Fibroblast of the conjunctiva (primary cell): ENCODE results near the gene ZCCHC9.
A peak's percentile ranks its signal among the peaks of the same experiment; 100 is the strongest.
"Not testable (repeated sequence)": the region's sequence is repeated elsewhere in the genome, so short reads cannot be mapped to it uniquely, and the experiment has no call there.

Source experiments
- DNase-seq: peaks from one replicate; pipeline ENCODE4 v3.0.0-alpha.2; 2010; ENCODE audit warnings: low read depth

The ZCCHC9 gene

DNA sequence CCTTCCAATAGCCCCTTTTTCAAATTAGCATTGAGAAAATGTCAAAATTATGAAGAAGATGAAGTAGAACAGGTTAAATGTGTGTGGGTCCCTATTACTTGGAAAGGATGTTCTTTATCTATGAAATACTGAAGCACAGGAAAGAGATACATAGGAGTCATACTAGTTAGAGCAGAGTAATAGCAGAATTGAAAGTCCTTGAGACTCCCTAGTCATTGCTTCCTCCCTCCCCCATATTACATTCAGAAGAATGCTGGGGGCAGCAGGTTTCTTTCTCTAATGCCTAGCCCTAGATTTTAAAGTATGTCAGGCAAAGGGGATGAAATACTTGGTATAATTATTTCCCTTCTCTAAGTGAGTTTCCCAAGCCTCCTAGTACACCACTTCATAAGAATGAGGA lies 4.4 kb downstream of the ZCCHC9 start:
- no peak for DNase-seq

DNA sequence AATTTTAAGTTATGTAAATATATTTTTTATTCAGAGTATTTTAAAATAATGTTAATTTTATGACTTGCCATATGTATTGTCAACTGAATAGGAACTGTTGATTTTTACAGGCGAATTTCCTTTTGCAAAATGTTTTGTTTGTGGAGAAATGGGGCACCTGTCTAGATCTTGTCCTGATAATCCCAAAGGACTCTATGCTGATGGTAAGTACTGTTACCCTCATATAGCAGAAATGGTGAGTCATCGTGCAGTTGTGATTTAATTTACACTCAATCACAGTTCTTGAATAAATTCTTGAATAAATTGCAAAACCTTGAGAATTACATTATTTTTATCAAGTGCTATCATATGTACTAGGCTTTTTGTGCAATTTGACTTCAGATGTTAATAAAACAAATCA lies 7.4 kb downstream of the ZCCHC9 start:
- DNase-seq: no peak

DNA sequence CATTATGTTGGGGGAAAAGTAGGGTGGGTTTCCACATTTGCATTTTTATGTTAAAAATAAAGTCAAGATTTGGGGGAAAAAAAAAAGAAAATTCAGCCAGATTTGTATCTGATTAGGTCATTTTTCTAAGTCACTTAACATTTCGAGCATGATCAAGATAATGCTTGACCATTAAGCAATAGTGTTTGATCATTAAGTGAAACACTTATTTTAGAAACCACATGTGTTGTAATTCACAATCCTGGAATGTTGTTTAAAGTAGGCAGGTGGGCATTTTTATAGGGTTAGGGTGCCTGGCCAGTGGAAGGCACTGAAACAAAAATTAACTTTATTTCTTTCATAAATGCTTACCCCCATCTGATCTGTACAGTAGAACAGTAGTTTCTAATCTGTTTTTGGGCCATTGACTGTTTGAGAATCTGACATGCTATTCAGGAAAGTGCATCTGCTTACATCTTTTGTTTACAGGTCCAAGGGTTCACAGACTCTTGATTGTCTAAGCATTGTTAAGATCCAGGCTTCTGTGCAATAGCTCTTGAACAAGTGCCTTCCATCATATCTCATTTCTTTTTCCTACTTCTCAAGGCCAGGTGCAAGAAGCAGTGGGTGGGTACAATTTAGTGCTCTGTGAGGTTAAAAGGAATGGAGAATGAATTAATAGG lies 9.1 kb downstream of the ZCCHC9 start:
- no peak for DNase-seq

DNA sequence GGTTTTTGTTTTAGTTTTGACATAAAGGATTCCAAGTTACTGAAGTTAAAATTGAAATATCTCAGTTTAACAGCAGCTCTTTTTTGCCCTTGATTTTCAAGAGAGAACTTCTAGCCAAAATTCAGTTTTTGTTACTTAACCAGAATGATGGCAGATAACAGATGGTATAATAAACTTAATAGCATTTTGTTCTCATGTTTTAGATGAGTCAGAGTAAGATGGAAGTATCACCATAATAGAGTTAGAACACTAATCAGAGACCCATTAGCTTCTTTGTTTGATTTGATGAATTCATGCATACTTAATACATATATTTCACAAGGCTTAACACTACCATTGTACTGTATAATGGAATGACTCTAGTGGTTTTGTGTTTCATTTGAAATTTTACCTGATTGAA lies 11.9 kb downstream of the ZCCHC9 start:
- DNase-seq: no peak

DNA sequence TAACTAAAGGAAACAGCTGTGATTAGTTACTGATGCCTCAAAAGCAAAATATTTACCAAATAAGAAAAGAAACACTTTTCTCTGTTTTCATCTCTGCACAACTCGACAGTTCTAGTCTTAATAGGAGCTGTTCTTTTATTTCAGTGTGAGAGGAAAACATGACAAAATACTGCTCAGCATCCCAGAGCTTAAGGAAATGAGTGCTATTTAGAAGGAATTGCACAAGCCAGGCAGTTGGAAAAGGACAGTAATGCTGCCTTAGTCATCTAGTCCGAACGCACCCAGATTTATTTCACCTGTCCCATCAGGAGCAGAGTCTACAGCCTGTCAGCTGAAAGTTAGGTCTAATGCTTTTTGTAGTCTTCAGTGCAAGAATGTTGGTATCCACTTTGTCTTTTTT lies 12.3 kb downstream of the ZCCHC9 start:
- DNase-seq: no peak

DNA sequence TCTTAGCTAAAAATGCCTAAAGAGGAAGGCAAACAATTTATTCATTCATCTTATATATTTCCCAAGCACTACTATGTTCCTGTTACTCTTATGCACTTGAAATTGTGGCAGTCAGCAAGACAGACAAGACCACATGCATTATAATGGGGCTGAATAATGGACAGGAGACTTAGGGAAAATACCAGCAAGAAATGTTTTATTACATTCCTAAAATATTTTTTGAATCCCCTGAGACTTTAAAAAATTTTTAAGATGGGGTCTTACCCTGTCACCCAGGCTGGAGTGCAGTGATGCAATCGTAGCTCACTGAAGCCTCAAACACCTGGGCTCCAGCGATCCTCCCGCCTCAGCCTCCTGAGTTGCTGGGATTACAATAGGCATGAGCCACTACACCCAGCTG lies 13.2 kb downstream of the ZCCHC9 start:
- DNase-seq: no peak

DNA sequence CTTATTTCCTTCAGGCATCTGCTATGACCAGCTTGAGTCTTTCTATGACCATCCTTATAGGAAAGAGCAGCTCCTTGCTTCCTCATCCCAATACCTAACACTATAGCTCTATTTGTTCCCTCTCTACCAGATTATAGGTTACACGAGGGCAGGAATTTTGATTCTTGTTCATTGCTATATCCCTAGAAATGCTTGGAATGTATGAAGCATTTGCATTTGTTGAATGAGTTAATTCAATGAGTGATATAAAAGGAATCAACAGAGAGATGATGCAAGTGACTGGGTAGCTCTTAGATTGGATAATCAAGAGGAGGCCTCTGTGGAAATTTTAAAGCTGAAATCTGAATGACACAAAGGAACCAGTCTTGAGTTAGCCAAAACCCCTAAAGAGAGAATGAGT lies 13.9 kb downstream of the ZCCHC9 start:
- peak; percentile 16 for DNase-seq

DNA sequence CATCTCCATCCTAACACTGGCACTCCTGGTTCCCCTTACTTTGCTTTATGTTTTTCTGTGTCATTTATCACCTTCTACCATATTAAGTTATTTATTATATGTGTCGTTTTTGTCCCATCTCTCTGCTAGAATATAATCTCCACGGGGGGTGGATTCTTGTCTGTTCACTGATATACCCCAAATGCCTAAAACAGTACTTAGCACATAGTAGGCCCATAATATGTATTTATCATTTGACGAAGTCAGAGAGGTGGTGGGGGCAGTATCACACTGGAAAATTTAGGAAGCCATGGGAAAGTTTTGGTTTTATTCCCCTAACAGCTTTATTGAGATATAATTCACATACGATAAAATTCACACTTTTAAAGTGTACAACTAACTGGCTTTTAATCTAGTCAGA lies 14.4 kb downstream of the ZCCHC9 start:
- no peak for DNase-seq

DNA sequence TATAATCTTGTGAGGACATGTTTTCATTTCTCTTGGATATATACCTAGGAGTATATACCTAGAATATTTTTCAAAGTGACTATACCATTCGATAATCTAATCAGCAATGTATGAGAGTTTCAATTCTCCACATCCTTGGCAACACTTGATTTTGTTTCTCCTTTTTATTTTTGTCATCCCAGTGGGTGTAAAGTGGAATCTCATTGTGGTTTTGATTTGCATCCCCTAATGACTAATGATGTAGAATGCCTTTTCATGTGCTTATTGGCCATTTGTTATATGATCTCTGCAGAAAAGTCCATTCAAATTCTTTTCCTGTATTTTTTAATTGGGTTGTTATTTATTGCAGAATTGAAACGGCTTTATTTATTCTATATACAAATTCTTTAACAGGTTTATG lies 15.2 kb downstream of the ZCCHC9 start:
- no peak for DNase-seq

DNA sequence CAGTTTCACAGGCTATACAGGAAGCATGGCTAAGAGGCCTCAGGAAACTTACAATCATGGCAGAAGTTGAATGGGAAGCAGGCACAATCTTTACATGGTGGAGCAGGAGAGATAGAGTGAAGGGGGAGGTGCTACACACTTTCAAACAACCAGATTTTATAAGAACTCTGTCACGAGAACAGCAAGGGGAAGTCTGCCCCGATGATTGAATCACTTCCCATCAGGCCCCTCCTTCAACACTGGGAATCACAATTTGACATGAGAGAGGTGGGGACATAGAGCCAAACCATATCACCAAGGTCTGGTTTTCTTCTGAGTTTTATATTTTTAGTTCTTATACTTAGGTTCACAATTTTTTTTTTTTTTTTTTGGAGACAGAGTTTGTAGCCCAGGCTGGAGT lies 16.1 kb downstream of the ZCCHC9 start:
- DNase-seq: no peak

DNA sequence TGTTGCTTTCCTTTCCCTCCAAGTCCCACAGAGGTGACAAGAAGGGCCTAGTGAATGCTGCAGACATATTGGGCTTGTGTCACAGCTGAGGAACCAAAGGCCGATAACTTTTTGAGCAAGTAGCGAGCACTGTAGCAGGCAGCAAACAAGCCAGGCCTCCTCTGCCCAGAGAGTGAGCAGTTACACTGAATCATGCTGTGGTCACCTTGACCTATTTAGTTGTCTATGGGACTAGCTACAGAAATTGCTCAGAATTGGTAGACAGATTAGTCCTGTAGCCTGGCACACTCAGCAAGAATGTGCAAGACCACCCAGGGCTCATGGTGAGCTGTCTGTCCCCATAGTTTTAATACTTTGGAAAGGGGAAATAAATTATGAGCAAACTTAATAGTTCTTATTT lies 25.2 kb downstream of the ZCCHC9 start:
- DNase-seq: no peak

DNA sequence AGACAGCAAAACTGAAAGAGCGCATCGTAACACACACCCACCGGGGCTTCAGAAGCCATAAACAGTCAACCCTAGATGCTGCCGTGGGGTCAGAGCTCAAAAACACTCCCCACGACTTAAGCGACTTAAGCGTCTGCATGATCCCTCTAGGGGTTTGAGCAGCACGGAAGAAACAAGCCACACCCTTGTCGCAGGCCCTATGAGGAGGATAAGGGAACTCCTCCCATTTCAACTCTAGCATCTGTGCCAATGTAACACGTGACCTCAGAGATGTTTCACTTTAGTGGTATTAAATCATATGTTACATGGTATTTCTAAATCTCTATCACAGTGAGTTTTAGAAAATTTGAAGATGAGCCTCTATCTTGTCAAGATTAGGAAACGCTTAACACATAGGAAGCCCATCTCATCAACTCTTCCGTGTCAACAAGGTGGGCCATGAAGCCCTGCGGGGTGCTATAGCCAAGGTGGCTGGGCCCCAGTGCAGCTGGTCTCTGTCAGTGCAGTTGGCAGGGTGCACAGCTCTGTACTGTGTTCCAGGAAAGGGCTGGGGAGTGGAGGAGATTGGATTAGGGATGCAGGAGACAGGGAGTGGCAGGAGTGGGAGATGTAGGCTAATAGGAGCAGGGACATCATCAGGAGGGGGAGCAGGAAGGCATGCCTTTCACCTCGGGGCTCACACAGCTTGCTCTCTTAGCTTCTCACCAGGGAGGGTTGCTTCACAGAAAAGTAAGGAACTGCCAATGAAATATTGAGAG lies 33.1 kb downstream of the ZCCHC9 start:
- no peak for DNase-seq

DNA sequence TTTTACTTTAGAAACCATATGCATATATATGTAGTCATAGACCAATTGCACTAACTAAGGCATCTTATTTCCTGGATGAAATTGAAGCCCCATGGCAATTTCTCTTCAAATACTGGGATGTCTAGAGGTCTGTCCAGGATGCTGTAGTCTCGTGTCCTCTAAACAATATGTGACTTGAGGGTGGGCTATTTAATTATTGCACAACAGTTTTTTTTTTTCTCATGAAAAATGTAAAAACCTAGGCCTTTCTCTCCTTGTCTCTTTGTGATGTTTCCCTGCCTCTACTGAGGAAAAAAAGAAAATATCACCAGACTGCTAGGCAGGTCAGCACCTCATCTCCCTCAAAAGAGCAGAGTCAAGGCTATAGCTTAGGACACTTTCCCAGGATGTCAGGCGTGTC lies 34.6 kb downstream of the ZCCHC9 start:
- DNase-seq: no peak

DNA sequence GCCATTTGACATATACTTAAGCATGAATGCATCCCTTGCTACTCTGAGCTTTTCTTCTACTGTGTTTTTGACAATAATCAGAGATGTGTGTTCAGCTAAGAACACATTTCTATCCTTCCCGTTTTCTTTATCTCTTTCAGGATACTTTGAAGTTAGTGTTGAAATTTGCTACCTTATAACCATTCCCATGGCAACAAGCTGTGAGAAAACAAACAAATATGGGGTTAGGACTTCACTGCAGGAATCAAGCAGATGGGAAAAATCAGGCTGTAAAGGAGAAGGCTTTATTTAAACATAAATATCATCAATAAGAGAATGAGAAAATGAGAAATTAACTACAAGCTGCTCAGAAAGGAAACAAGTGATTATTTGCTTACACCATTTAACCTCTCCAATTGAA lies 35.2 kb downstream of the ZCCHC9 start:
- no peak for DNase-seq

DNA sequence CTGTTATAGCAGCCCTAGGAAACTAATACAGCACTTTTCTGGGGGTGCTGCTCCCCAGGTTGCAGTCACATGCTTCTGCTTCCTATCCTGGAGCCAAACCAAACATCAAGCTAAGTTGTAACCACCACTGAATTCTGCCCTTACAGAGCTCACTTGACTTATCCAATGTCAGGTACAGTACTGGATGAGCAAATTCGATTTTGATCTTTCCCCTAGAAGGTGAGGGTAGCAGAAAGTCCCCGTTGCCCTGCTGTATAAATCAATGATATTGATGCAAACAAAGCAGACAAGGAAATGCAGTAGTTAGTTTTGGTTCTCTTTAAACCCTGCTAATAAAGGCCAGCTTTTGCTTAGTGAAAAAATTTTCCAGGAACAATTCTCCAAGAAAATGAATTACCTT lies 36.4 kb downstream of the ZCCHC9 start:
- no peak for DNase-seq

DNA sequence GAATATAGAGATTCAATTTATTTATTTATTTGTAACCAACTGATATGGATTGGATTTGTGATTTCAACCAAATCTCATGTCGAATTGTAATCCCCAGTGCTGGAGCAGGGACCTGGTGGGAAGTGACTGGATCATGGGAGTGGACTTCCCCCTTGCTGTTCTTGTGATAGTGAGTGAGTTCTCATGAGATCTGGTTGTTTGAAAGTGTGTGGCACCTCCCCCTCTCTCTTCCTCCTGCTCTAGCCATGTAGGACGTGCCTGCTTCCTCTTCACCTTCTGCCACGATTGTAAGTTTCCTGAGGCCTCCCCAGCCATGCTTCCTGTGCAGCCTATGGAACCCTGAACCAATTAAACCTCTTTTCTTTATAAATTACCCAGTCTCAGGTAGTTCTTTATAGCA lies 36.8 kb downstream of the ZCCHC9 start:
- DNase-seq: not testable (repeated sequence)

DNA sequence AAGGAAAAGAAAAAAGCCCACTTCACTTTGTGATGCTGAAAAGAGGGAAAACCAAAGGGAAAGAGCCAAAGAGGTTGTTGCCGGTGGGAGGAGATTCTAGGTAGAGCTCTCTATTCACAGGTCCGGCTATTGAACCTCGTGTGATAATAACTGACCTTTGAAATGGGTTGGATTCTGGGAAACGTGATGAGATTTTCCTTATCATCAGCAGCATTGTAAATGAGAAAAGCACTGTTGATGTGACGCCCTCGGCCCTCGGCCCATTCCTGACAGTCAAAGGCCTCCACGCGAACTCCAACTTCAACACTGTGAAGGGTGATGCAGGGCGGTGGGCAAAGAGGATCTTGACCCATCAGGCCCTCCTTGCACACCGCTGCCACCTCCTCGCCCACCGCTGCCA lies 43.3 kb downstream of the ZCCHC9 start:
- no peak for DNase-seq

DNA sequence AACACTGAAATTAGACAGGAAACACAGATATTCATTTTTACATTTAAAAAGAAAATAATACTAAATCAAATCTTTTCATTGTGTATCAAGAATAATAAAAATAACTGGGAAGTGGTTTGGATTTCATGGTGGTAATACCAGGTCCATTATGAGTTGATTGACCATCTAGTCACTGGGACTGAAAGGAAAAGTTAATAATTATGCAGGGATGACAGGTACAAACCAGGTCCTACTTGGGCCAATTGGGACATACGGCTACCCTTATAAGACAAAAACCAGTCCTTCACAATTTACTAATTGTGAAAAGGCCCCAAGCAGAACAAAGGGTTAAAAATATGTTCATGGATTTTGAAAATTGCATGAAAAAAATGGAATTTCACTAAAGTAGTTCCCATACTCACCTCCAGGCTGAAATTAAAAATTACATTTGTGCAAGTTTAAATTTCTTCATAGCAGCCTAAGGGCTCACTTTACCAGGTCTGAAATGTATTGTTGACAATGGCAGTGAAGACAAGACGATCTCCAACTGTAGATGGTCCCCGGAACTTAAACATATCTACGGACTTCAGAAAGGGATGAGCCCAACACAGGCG lies 44.1 kb downstream of the ZCCHC9 start:
- DNase-seq: no peak

DNA sequence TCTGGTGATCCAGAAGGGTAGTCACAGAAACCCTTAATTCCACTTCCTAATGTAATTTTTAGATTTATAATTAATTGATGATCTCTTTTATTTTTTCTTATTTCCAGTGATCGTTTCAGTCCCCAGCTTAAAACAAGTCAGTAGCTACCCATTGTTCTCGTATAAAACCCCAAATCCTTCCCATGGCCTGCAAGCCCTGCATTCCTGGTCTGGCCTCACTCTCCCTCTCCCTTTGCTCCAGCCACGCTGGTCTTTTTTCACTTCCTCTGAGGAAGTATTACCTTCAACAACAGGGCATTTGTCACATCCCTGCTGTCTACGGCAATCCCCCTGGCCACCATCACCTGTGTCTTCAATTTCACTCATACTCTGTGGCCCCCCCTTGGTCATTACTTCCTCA lies 47.8 kb downstream of the ZCCHC9 start:
- no peak for DNase-seq

DNA sequence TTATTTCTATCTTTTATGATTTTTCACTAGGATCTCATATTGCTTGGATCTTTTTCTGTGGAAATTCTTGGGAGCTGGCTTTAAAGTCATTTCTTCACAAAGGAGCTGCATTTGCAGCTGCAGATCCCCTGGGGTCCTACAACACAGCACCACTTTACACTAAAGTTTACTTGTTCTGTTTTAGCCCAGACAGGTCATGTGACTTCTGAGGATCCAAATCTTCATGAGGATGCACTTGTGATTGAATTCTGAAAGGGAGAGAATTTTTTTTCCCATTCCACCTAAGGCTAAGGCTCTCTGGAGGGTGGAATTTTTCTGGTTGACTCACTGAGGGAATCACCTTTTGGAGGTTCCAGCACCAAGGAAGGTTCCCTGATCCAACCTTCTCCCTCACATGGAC lies 49.1 kb downstream of the ZCCHC9 start:
- no peak for DNase-seq

DNA sequence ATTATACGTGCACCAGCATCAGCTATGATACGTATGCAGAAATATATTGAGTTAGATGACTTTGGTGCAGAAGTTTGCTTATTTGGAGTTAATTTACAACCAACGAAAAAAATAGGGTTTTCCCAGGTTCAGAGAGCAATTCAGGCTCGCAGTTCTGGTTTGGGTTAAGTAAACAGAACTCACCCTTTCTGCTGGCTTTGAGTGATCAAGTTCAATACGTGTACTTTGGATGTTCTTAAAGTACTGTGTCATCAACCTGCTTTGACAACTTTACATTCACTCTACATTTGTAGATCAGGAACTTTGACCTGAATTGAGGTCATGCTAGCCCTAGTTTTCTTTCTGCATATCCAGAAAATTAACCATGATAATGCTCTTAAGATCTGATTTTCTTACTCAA lies 51.8 kb downstream of the ZCCHC9 start:
- DNase-seq: no peak

DNA sequence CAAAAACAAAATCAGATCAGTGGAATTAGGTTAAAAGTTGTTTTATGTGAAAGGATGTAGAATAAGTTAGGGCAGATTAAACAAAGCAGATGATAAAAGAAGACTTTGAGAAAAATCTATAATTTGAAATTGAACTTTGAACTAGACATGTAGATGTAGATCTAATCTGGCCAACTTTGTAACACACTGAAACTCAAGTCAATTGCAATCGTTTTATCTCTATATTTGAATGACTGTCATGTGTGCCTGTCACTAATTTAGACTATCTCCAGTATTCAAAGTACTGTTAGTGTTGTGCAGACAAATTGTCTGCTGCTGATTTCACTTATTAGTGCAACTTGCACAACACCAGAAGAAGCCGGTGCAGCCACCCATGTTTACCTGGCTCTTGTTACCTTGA lies 52.7 kb downstream of the ZCCHC9 start:
- no peak for DNase-seq
